Measurements from ENCODE around the gene MSMB. TPM values are rescaled to one million over a fixed set of nuclear protein-coding genes. Genes with fewer than 3 reads are reported as not detected.
A peak's percentile ranks its signal among the peaks of the same experiment; 100 is the strongest.

Gene MSMB
- total RNA-seq, 6 experiments from 2014 or later = 0.65 TPM; not detected in 5

DNA sequence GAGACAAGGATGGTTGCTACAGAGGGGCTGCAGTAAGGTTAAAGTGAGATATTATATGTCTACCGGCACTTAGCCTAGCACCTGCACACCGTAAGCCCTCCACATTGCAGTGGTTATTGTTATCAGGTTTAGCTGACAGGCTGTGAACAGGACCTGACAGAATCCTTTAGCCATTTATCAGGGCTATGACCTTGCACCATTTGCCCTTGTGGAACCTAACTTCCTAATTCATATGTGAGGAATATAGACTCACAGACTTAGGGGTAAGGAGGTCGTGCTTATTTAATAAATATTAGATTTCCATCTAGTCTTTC is 25.8 kb downstream of the MSMB start:
- no peaks in the 10 kb centered on the region for H3K9me3 Mint-ChIP-seq

GRCh38 chr10:46019569-46020343 is 26.3 kb downstream of the MSMB start:
- no peaks in the 10 kb centered on the region for H3K9me3 Mint-ChIP-seq
- H3K4me3 Mint-ChIP-seq = no peak overlapping the region
- no peak for DNase-seq
- peaks cover 91% of the 10 kb centered on the region for H3K4me1 Mint-ChIP-seq (ENCODE audit: low read depth)
- H3K36me3 Mint-ChIP-seq (ENCODE audit: low read depth) = peaks cover 23% of the 10 kb centered on the region
- peak overlapping the region; percentile 59 for H3K27ac Mint-ChIP-seq
- TF ChIP-seq, protein P1, sequence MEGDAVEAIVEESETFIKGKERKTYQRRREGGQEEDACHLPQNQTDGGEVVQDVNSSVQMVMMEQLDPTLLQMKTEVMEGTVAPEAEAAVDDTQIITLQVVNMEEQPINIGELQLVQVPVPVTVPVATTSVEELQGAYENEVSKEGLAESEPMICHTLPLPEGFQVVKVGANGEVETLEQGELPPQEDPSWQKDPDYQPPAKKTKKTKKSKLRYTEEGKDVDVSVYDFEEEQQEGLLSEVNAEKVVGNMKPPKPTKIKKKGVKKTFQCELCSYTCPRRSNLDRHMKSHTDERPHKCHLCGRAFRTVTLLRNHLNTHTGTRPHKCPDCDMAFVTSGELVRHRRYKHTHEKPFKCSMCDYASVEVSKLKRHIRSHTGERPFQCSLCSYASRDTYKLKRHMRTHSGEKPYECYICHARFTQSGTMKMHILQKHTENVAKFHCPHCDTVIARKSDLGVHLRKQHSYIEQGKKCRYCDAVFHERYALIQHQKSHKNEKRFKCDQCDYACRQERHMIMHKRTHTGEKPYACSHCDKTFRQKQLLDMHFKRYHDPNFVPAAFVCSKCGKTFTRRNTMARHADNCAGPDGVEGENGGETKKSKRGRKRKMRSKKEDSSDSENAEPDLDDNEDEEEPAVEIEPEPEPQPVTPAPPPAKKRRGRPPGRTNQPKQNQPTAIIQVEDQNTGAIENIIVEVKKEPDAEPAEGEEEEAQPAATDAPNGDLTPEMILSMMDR (IDR thresholded peaks at IDR 0.05) = no peak
- no peaks in the 10 kb centered on the region; the same call in 1 of the 2 replicates for H3K27me3 Mint-ChIP-seq (ENCODE audit: insufficient read depth)

More for the DNA sequence above, 25.8 kb downstream of the MSMB start:
- Mint-ChIP-seq H3K36me3 (ENCODE audit: low read depth) (peaks cover 19% of the 10 kb centered on the region), H3K27ac (no peak overlapping the region), H3K4me1 (ENCODE audit: low read depth) (peaks cover 91% of the 10 kb centered on the region), H3K27me3 (ENCODE audit: insufficient read depth) (no peaks in the 10 kb centered on the region; the same call in 1 of the 2 replicates), H3K4me3 (no peak overlapping the region)
- TF ChIP-seq, protein P1 (IDR thresholded peaks at IDR 0.05) = no peak
- DNase-seq = no peak

GRCh38 chr10:46019177-46019528 is 26.9 kb downstream of the MSMB start:
- H3K36me3 Mint-ChIP-seq (ENCODE audit: low read depth) = peaks cover 29% of the 10 kb centered on the region
- TF ChIP-seq, protein P1 (IDR thresholded peaks at IDR 0.05) = no peak
- H3K9me3 Mint-ChIP-seq = no peaks in the 10 kb centered on the region
- no peak overlapping the region for H3K4me3 Mint-ChIP-seq
- peaks cover 90% of the 10 kb centered on the region for H3K4me1 Mint-ChIP-seq (ENCODE audit: low read depth)
- no peak for DNase-seq
- H3K27ac Mint-ChIP-seq = 0 out of 2 replicates have a peak overlapping the region, but pooled peaks have one; percentile 7
- H3K27me3 Mint-ChIP-seq (ENCODE audit: insufficient read depth) = no peaks in the 10 kb centered on the region; the same call in 1 of the 2 replicates

DNA sequence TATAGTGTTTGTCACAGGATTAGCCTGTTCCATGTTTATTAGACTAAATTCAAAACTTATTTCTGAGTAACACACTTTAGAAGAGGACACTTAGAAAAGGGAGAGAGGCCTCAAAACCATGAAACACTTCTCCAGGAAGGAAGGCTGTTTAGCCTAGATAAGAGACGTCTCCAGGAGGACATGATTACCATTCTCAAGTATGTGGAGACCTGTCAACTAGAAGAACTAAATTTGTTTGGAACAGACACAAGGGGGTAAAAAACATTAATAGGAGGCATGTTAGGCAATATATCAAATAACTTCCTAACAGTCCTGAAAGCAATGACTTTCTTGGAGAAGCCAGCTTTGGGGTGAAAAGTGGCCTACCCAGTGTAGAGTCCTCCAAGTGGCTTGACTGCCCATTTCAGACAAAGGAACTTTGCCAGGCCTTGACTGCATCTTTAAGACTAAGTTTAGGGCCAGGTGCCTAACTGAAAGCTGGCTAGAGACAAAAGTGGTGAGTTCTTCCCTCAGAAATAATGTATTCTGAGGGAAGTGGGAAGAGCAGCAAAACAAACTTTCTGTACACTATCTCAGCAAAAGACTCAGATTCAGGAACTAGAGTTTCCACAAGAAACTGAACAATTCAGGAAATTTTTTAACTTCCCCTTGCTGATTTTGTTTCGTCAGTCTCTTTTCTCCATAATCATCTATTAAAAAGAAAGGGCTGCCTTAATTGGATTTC is 27.5 kb downstream of the MSMB start:
- H3K4me1 Mint-ChIP-seq (ENCODE audit: low read depth) = peaks cover 84% of the 10 kb centered on the region
- TF ChIP-seq, protein P1 (IDR thresholded peaks at IDR 0.05) = no peak
- H3K9me3 Mint-ChIP-seq = no peaks in the 10 kb centered on the region
- no peak for DNase-seq
- H3K27ac Mint-ChIP-seq = peak overlapping the region; percentile 70
- H3K36me3 Mint-ChIP-seq (ENCODE audit: low read depth) = peaks cover 31% of the 10 kb centered on the region
- peak overlapping the region; percentile 3; the same call in 1 of the 2 replicates for H3K4me3 Mint-ChIP-seq
- no peaks in the 10 kb centered on the region; the same call in 1 of the 2 replicates for H3K27me3 Mint-ChIP-seq (ENCODE audit: insufficient read depth)

- no peak overlapping the region for H3K4me3 Mint-ChIP-seq
- peaks cover 80% of the 10 kb centered on the region for H3K4me1 Mint-ChIP-seq (ENCODE audit: low read depth)
Observed at GRCh38 chr10:46017733-46018132, 28.3 kb downstream of the MSMB start.

More at GRCh38 chr10:46017733-46018132, 28.3 kb downstream of the MSMB start:
- peaks cover 34% of the 10 kb centered on the region for H3K36me3 Mint-ChIP-seq (ENCODE audit: low read depth)
- DNase-seq = no peak
- H3K27me3 Mint-ChIP-seq (ENCODE audit: insufficient read depth) = no peaks in the 10 kb centered on the region; the same call in 1 of the 2 replicates
- TF ChIP-seq, protein P1 (IDR thresholded peaks at IDR 0.05) = no peak
- H3K9me3 Mint-ChIP-seq = no peaks in the 10 kb centered on the region
- peak overlapping the region; percentile 70 for H3K27ac Mint-ChIP-seq
